ENCODE data around the gene KRTAP10-10. TPM values are rescaled to one million over a fixed set of nuclear protein-coding genes. Genes with fewer than 3 reads are reported as not detected.

Gene KRTAP10-10
- total RNA-seq, 2 experiments from 2014 or later: not detected

DNA sequence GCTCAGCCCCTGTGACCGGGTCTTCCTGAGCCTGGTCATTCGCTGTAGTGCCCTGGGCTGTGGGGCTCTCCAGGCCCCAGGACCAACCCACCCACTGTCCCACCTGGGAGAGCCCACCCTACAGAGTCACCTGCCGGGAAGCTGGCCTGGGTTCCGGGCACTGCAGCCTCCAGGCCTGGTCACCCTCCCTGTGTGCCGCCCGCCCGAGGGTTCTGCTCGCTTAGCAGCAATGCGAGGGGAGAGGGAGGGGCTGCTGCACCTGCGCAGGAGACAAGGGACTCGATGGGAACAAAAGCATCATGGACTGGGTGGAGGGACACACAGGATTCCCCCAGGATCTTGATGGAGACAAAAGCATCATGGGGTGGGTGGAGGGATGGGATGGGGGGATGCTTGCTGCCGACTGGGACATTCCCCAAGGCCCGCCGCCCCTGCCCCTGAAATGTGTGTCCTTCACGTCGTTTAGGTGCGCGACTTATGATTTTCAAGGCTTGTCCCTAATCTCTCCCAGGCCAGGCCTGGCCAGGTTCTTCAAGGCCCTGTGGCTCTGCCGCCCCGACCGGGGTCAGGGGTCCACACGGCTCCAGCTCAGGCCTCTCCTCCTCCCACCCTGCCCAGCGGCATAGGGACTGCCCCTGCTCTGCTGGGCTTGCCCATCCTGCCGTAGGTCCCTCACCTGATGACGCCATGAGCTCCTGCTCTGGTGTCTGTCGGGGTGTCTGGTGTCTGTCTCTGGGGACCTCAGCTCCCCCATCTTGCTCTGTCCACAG lies 23.6 kb upstream of the KRTAP10-10 start:
- ATAC-seq: no peak
- Mint-ChIP-seq H3K4me3 (no peak overlapping the region), H3K36me3 (ENCODE audit: low read depth) (peaks cover under 1% of the 10 kb centered on the region), H3K4me1 (ENCODE audit: low read depth) (peaks cover 28% of the 10 kb centered on the region), H3K27me3 (no peaks in the 10 kb centered on the region), H3K27ac (no peak overlapping the region), H3K9me3 (peaks cover 19% of the 10 kb centered on the region)
- CTCF ChIA-PET: no interaction called here
- intact Hi-C loops (cut with micrococcal nuclease): no loop called here
- DNase-seq: no peak
- TF ChIP-seq, protein P1, sequence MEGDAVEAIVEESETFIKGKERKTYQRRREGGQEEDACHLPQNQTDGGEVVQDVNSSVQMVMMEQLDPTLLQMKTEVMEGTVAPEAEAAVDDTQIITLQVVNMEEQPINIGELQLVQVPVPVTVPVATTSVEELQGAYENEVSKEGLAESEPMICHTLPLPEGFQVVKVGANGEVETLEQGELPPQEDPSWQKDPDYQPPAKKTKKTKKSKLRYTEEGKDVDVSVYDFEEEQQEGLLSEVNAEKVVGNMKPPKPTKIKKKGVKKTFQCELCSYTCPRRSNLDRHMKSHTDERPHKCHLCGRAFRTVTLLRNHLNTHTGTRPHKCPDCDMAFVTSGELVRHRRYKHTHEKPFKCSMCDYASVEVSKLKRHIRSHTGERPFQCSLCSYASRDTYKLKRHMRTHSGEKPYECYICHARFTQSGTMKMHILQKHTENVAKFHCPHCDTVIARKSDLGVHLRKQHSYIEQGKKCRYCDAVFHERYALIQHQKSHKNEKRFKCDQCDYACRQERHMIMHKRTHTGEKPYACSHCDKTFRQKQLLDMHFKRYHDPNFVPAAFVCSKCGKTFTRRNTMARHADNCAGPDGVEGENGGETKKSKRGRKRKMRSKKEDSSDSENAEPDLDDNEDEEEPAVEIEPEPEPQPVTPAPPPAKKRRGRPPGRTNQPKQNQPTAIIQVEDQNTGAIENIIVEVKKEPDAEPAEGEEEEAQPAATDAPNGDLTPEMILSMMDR (IDR thresholded peaks at IDR 0.05): no peak
- POLR2A ChIA-PET: no interaction called here

GRCh38 chr21:44614161-44614631 lies 23.0 kb upstream of the KRTAP10-10 start:
- CTCF ChIA-PET: no interaction called here
- DNase-seq (no peak), ATAC-seq (no peak)
- intact Hi-C loops (cut with micrococcal nuclease): no loop called here
- Mint-ChIP-seq H3K9me3 (peaks cover 24% of the 10 kb centered on the region), H3K4me3 (no peak overlapping the region), H3K4me1 (ENCODE audit: low read depth) (peaks cover 34% of the 10 kb centered on the region), H3K36me3 (ENCODE audit: low read depth) (peaks cover 7% of the 10 kb centered on the region), H3K27me3 (no peaks in the 10 kb centered on the region), H3K27ac (no peak overlapping the region)
- TF ChIP-seq, protein P1 (IDR thresholded peaks at IDR 0.05): no peak
- POLR2A ChIA-PET: no interaction called here

- no peak for DNase-seq
- Mint-ChIP-seq H3K27ac (no peak overlapping the region), H3K27me3 (no peaks in the 10 kb centered on the region), H3K4me1 (ENCODE audit: low read depth) (peaks cover 39% of the 10 kb centered on the region), H3K4me3 (no peak overlapping the region), H3K36me3 (ENCODE audit: low read depth) (peaks cover 14% of the 10 kb centered on the region), H3K9me3 (peaks cover 25% of the 10 kb centered on the region)
- TF ChIP-seq, protein P1 (IDR thresholded peaks at IDR 0.05): no peak
- CTCF ChIA-PET: no interaction called here
- ATAC-seq: no peak
- POLR2A ChIA-PET: no interaction called here
- intact Hi-C loops (cut with micrococcal nuclease): no loop called here
These were observed 22.2 kb upstream of the KRTAP10-10 start for GRCh38 chr21:44614961-44615391.

- ATAC-seq (no peak), DNase-seq (no peak)
- POLR2A ChIA-PET: no interaction called here
- peaks cover 41% of the 10 kb centered on the region for H3K4me1 Mint-ChIP-seq (ENCODE audit: low read depth)
- H3K27me3 Mint-ChIP-seq: no peaks in the 10 kb centered on the region
- no peak overlapping the region for H3K27ac Mint-ChIP-seq
- peaks cover 28% of the 10 kb centered on the region for H3K9me3 Mint-ChIP-seq
- intact Hi-C loops (cut with micrococcal nuclease): no loop called here
- no peak overlapping the region for H3K4me3 Mint-ChIP-seq
- peaks cover 17% of the 10 kb centered on the region for H3K36me3 Mint-ChIP-seq (ENCODE audit: low read depth)
- CTCF ChIA-PET: no interaction called here
- TF ChIP-seq, protein P1 (IDR thresholded peaks at IDR 0.05): no peak
These were observed 21.7 kb upstream of the KRTAP10-10 start for GRCh38 chr21:44615466-44615865.

- H3K9me3 Mint-ChIP-seq: peaks cover 30% of the 10 kb centered on the region
- H3K27me3 Mint-ChIP-seq: no peaks in the 10 kb centered on the region
- POLR2A ChIA-PET: interaction anchor here (0.6 kb wide), 1 partner anchor 308 kb away, joined by 3 read pairs; no protein-coding TSS in a partner anchor
- intact Hi-C loops (cut with micrococcal nuclease): no loop called here
- H3K27ac Mint-ChIP-seq: no peak overlapping the region
- ATAC-seq (no peak), DNase-seq (no peak)
- TF ChIP-seq, protein P1 (IDR thresholded peaks at IDR 0.05): no peak
- CTCF ChIA-PET: no interaction called here
- H3K4me3 Mint-ChIP-seq: no peak overlapping the region
- peaks cover 20% of the 10 kb centered on the region for H3K36me3 Mint-ChIP-seq (ENCODE audit: low read depth)
- peaks cover 41% of the 10 kb centered on the region for H3K4me1 Mint-ChIP-seq (ENCODE audit: low read depth)
These were observed 21.1 kb upstream of the KRTAP10-10 start for GRCh38 chr21:44615911-44616590.

Measured in activated CD8-positive, alpha-beta T cell treated with anti-CD3 and anti-CD28 coated beads for 36 hours (primary cell).